Kidney (tissue), 14 donors: ENCODE results near the gene PRAME. TPM values are rescaled to one million over a fixed set of nuclear protein-coding genes. Genes with fewer than 3 reads are reported as not detected.

Source experiments
- DNase-seq, 5 donors: peaks; one replicate each; pipeline ENCODE4 v3.0.0-alpha.2; 2013 to 2020
- FAIRE-seq: peaks from 2 replicates; lab custom pipeline; 2012; peaks lifted over from hg19 to GRCh38; lab: Jason Lieb, UNC
- H3K27ac ChIP-seq, 2 donors: one replicate each; pipeline ENCODE4 v1.7.0; 2013; ENCODE audit warnings: low read depth in 2 of 2, low read length in 2 of 2, inconsistent platforms in 1 of 2
- H3K27me3 ChIP-seq: one replicate; pipeline ENCODE4 v1.7.1; 2013; ENCODE audit warnings: low read length, inconsistent platforms; ENCODE audit not compliant: control insufficient read depth, insufficient read depth
- H3K36me3 ChIP-seq, 3 donors: one replicate each; pipeline versions ENCODE4 v1.7.0 to v1.7.1; 2013; ENCODE audit warnings: low read length in 3 of 3, control low read depth in 1 of 3, inconsistent platforms in 1 of 3; ENCODE audit not compliant: insufficient read depth in 3 of 3, control insufficient read depth in 2 of 3
- H3K4me1 ChIP-seq, 3 donors: one replicate each; pipeline versions ENCODE4 v1.7.0 to v1.7.1; 2013; ENCODE audit warnings: low read length in 3 of 3, inconsistent platforms in 1 of 3, low read depth in 1 of 3; ENCODE audit not compliant: control insufficient read depth in 2 of 3, insufficient read depth in 2 of 3
- H3K4me3 ChIP-seq, 3 donors: one replicate each; pipeline versions ENCODE4 v1.7.0 to v1.8.1; 2013; ENCODE audit warnings: low read length in 3 of 3, control low read depth in 1 of 3, inconsistent platforms in 1 of 3
- H3K9ac ChIP-seq, 3 donors: one replicate each; pipeline versions ENCODE4 v1.7.0 to v1.7.1; 2013; ENCODE audit warnings: low read length in 3 of 3, control low read depth in 1 of 3, inconsistent platforms in 1 of 3
- H3K9me3 ChIP-seq, 3 donors: one replicate each; pipeline versions ENCODE4 v1.7.0 to v1.7.1; 2013; ENCODE audit warnings: low read length in 3 of 3, control low read depth in 1 of 3, inconsistent platforms in 1 of 3; ENCODE audit not compliant: control insufficient read depth in 2 of 3, insufficient read depth in 1 of 3
- intact Hi-C: fragments of 100-400 bp; cut with DNase I; formaldehyde crosslinking; loops from one replicate; pipeline ENCODE4 v1.11.1; 2022
- polyA plus RNA-seq: library from polyadenylated mRNA; stranded (reverse); fragments of 350-450 nt; fragmentation: Illumina TruSeq; extraction: RNeasy Lipid Tissue Mini Kit (QIAGEN cat#74804); gene quantifications from one replicate; pipeline ENCODE4 v1.2.3, GENCODE V29; 2014; ENCODE audit warnings: low read depth, low replicate concordance; ENCODE audit not compliant: insufficient read depth
- total RNA-seq: library from RNA; stranded (reverse); fragmentation: NEBNext Ultra II Directional; extraction: Animal tissue kit (Norgen Biotek cat#: 25700); gene quantifications from one replicate; pipeline ENCODE4 v1.2.1, GENCODE V29; 2021
- TF ChIP-seq, protein P1 (sequence below): IDR thresholded peaks from 3 replicates; pipeline ENCODE4 v1.5.1; 2012; ENCODE audit warnings: mild to moderate bottlenecking, moderate library complexity, borderline replicate concordance; ENCODE audit not compliant: insufficient read depth; ENCODE audit errors: extremely low read depth
- donor health status: control.
- donor health status: control.
- donor health status: control.
- donor health status: control.
- donor health status: control.
- donor health status: DM: yes; HTN: yes; CAD: no.
- donor health status: Normal renal cell carcinoma (clear cell type).

The PRAME gene
- total and polyA plus RNA-seq, 2 donors from 2014 or later, result 1.7 to 4.0 TPM

DNA sequence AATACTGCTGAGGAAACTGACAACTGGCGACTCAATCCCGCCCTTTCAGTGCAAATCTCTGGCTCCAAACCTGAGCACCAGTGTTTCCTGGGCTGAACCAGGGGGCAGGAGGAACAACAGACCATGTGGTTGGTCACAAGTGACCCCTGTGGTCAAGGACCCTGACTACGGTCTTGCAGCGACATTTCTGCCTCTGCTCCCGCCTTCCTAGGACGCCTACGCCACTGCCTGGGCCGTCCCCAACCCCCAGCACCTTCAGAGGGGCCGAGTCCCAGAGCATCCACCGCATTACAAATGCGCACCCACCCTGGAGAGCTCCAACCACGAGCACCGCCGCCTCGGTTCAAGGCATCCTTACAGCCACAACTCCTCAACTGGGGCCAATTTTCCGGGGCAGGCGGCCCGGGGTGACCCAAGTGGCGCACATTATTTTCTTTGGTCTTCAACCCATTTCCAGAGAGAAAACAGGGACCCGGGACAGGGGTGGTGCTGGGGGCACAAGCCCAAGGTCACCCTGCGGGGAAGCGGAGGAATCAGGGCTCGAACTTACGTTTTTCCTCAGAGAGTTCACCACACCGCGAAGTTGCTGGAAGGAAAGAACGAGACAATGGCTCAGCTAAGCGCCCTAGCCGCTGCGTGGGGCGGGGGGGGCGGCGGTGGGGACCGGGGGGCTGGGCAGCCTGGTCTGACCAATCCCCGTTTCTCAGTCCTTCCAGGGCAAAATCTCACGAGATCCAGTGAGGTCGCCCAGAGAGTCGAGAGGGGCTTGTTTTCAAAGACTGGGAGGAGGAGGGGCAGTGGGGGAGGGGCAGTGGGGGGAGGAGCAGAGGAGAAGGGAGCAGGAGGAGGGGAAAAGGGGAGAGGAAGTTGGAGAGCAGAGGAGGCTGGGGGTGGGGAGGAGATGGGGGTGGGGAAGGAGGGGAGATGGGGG is 1.8 kb downstream of the PRAME start:
- TF ChIP-seq, protein P1, sequence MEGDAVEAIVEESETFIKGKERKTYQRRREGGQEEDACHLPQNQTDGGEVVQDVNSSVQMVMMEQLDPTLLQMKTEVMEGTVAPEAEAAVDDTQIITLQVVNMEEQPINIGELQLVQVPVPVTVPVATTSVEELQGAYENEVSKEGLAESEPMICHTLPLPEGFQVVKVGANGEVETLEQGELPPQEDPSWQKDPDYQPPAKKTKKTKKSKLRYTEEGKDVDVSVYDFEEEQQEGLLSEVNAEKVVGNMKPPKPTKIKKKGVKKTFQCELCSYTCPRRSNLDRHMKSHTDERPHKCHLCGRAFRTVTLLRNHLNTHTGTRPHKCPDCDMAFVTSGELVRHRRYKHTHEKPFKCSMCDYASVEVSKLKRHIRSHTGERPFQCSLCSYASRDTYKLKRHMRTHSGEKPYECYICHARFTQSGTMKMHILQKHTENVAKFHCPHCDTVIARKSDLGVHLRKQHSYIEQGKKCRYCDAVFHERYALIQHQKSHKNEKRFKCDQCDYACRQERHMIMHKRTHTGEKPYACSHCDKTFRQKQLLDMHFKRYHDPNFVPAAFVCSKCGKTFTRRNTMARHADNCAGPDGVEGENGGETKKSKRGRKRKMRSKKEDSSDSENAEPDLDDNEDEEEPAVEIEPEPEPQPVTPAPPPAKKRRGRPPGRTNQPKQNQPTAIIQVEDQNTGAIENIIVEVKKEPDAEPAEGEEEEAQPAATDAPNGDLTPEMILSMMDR, result no peak
- H3K4me3 ChIP-seq, result no peak overlapping the region
- FAIRE-seq (no peak), DNase-seq (no peak)
- no peaks in the 10 kb centered on the region for H3K9me3 ChIP-seq
- H3K36me3 ChIP-seq, result no peaks in the 10 kb centered on the region
- no peak overlapping the region for H3K9ac ChIP-seq
- H3K27me3 ChIP-seq, result no peaks in the 10 kb centered on the region
- H3K27ac ChIP-seq, result no peak overlapping the region
- intact Hi-C loops, result no loop called here
- no peaks in the 10 kb centered on the region for H3K4me1 ChIP-seq

DNA sequence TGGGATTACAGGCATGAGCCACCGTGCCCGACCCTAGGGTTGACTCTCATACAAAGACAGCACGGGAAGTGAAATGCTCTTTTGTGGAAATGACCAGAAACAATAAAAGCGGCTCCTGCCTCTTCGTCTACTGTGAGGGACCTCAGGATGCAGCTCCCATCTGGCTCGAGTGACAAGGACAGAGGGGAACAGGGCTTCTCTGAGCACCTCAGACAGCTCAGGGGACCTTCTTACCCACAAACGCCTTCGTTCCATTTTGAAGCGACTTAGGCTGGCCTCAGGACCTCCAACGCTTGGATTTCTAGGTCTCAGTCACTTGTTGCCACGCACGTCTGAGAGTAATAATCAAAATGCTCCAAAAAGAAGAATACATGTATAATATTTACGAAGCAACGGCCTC is 2.5 kb downstream of the PRAME start:
- TF ChIP-seq, protein P1, result no peak
- FAIRE-seq, result no peak
- Histone ChIP-seq H3K9me3 (no peaks in the 10 kb centered on the region), H3K4me3 (no peak overlapping the region), H3K9ac (no peak overlapping the region), H3K27ac (no peak overlapping the region), H3K4me1 (no peaks in the 10 kb centered on the region), H3K36me3 (no peaks in the 10 kb centered on the region), H3K27me3 (no peaks in the 10 kb centered on the region)
- intact Hi-C loops, result no loop called here
- no peak for DNase-seq

DNA sequence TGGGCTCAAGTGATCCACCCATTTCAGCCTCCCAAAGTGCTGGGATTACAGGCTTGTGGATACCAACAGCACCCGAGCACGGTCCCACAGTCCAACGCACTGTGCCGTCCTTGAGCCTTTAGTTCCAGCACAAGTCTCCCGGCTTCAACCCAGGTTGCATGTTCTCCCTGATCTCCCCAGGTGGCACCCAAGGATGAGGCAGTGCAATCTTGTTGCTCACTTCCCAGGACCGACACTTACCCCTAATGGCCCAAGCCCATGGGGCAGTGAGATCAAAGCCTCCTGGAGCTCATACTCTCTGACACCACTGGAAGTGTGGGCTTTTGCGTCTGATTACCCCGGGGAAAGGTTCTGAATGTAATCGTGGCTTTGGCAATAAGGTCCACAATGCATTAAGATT is 3.5 kb downstream of the PRAME start:
- TF ChIP-seq, protein P1, result no peak
- Histone ChIP-seq H3K27me3 (no peaks in the 10 kb centered on the region), H3K4me3 (no peak overlapping the region), H3K4me1 (no peaks in the 10 kb centered on the region), H3K9ac (no peak overlapping the region), H3K9me3 (no peaks in the 10 kb centered on the region), H3K27ac (no peak overlapping the region), H3K36me3 (no peaks in the 10 kb centered on the region)
- DNase-seq (no peak), FAIRE-seq (no peak)
- intact Hi-C loops, result no loop called here
